HG03571 (cell line): ENCODE data around the gene HCAR1.
"Not testable (repeated sequence)": the region's sequence is repeated elsewhere in the genome, so short reads cannot be mapped to it uniquely, and the experiment has no call there.

Source experiments
- ATAC-seq: cut with Tn5 transposase; IDR thresholded peaks from one replicate; pipeline ENCODE4 v1.9.1; 2021; ENCODE audit not compliant: unreplicated experiment

Gene HCAR1

GRCh38 chr12:122730215-122731014, at the start of gene HCAR1:
HCAR1 (minus strand) TSS chr12:122730844; CDS start chr12:122730339, 505 bp downstream.
- no peak for ATAC-seq

- no peak for ATAC-seq
These were observed 26.9 kb upstream of the HCAR1 start for GRCh38 chr12:122757568-122757967.

GRCh38 chr12:122754790-122755189, 24.1 kb upstream of the HCAR1 start:
- ATAC-seq, result no peak

- ATAC-seq, result no peak
These were observed 22.6 kb upstream of the HCAR1 start for GRCh38 chr12:122753319-122753650.

- peak; percentile 97 for ATAC-seq
These were observed 22.0 kb upstream of the HCAR1 start, which contains the start of gene DENR for GRCh38 chr12:122752464-122753318. DENR (plus strand) TSS chr12:122752824; CDS start chr12:122753702, 878 bp downstream.

- not testable (repeated sequence) for ATAC-seq
These were observed 20.3 kb upstream of the HCAR1 start for GRCh38 chr12:122750781-122751515.

GRCh38 chr12:122749569-122750332, 19.1 kb upstream of the HCAR1 start:
- ATAC-seq, result no peak

- no peak for ATAC-seq
These were observed 16.8 kb upstream of the HCAR1 start for GRCh38 chr12:122747224-122748135.

GRCh38 chr12:122743895-122744525, 13.4 kb upstream of the HCAR1 start:
- ATAC-seq, result no peak

GRCh38 chr12:122740351-122740750, 9.7 kb upstream of the HCAR1 start:
- no peak for ATAC-seq

GRCh38 chr12:122738571-122738970, 7.9 kb upstream of the HCAR1 start:
- no peak for ATAC-seq

- no peak for ATAC-seq
These were observed 2.0 kb upstream of the HCAR1 start for GRCh38 chr12:122732611-122733010.

GRCh38 chr12:122732170-122732569, 1.5 kb upstream of the HCAR1 start:
- no peak for ATAC-seq

- ATAC-seq, result no peak
These were observed 945 bp downstream of the HCAR1 start for GRCh38 chr12:122729583-122730214.

- no peak for ATAC-seq
These were observed 4.5 kb downstream of the HCAR1 start for GRCh38 chr12:122726080-122726558.

GRCh38 chr12:122725452-122726079, 5.1 kb downstream of the HCAR1 start:
- ATAC-seq, result no peak

GRCh38 chr12:122724641-122725243, 5.9 kb downstream of the HCAR1 start:
- peak; percentile 51 for ATAC-seq

GRCh38 chr12:122722387-122722786, 8.3 kb downstream of the HCAR1 start:
- no peak for ATAC-seq
